Frontal cortex (tissue), 4 donors: ENCODE data around the gene ATRNL1. TPM values are rescaled to one million over a fixed set of nuclear protein-coding genes. Genes with fewer than 3 reads are reported as not detected.
"Not testable (repeated sequence)": the region's sequence is repeated elsewhere in the genome, so short reads cannot be mapped to it uniquely, and the experiment has no call there.

Experiments
- DNase-seq, 2 donors: peaks; one replicate each; pipeline ENCODE4 v3.0.0; 2012; ENCODE audit warnings: low spot score in 2 of 2
- FAIRE-seq: peaks from 2 replicates; lab custom pipeline; 2012; peaks lifted over from hg19 to GRCh38; lab: Jason Lieb, UNC
- total RNA-seq: library from RNA; depleted of rRNA; stranded (reverse); fragments of >200 nt; gene quantifications from one replicate; pipeline ENCODE4 v1.2.3, GENCODE V29; 2014
- donor health status: control.
- donor health status: control.
- donor health status: control.

ATRNL1 gene
- total RNA-seq, 1 donor from 2014 or later: 909 TPM

DNA sequence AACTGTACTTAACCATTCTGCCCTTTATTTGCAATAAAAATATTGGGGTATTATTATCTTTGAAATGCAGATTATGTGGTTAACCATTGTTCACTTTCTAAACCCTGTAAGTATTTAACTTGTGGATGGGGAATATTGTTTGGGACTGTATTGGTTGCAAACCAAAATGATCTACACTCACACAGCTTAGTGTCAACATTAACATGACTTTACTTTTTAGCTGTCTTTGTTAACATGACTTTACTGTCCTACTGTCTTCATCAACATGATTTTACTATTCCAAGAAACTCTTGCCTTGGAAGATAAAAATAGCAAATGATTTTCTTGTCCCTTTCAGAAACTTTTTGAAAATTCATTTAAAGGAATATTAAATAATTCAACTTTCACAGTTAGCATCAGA is 708.3 kb downstream of the ATRNL1 start:
- no peak for FAIRE-seq
- no peak for DNase-seq

DNA sequence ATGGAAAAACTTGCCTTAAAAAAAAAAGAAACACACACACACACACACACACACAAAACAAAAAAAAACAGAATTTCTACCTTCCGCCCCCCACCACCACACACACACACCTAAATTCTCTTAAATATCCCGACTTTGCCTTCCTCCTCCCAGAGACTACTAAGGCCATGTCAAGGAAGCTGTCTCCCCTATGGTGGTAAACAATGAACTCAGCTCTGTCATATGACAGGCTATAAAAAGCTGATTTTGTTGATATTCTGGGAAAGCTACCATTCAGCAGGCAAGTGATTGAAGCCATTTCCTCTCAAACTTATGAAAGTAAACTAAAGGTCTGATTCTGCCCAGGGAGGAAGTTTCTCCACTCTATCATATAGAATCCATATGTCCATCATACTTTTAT is 708.8 kb downstream of the ATRNL1 start:
- FAIRE-seq (no peak), DNase-seq (no peak)

DNA sequence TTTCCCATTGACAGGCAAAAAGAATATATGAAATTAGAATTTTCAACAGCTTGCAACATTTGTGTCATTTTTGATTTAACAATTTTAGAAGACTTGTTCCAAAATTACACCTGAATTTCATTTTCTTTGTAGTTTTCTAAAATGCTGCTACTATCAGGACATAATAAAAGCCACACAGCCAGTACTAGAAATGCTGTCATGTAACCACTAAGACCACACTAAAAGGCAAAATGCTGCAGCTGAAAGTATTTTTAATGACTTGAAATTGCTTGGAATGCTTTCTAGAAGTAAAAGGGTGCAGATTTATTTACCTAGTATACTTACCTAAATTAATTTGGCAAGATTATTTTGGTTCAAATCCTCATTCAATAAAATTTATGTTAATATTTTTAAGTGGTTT is 709.7 kb downstream of the ATRNL1 start:
- FAIRE-seq (no peak), DNase-seq (no peak)

DNA sequence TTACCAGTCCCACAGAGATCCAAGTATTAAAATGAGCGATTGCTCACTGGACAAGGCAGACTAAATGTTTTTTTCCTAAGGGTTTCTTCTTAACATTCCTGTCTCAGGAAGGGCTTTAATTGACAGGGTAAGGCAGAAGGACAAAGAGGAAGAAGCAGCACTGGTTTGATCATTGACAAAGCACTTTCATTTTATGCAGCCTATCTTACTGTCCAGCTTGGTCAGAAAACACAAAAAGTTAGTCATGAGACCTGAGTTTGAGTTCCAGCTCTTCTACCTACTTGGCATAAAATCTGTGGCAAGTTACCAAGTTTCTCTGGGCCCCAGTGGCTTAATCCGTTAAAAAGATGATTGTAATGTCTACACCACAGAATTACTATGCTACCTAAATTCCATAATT is 721.4 kb downstream of the ATRNL1 start:
- FAIRE-seq (no peak), DNase-seq (no peak)

DNA sequence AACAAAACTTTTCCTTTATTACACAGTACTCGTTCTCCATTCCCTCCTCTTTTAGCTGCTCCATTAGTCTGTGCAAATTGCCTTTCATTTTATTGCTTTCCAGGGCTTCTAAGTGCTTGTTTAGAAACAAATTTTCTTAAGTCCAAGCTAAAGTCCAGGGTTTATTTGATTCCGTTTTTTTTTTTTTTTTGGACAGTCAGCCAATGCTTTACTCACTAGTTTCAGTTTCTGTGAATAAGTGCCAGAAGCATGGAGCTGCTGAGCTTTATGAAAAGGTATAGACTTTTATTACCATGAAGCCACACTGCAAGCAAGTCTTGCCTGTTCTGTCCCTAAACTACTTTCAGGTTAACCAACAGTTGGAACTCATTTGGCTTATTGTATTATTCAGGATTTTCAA is 724.8 kb downstream of the ATRNL1 start:
- DNase-seq (no peak), FAIRE-seq (no peak)

- FAIRE-seq (no peak), DNase-seq (no peak)
These were observed 733.2 kb downstream of the ATRNL1 start for GRCh38 chr10:115826396-115826795.

- no peak for DNase-seq
- no peak for FAIRE-seq
These were observed 734.3 kb downstream of the ATRNL1 start for GRCh38 chr10:115827231-115828009.

GRCh38 chr10:115828182-115828581 is 735.0 kb downstream of the ATRNL1 start:
- not testable (repeated sequence) for FAIRE-seq, DNase-seq

DNA sequence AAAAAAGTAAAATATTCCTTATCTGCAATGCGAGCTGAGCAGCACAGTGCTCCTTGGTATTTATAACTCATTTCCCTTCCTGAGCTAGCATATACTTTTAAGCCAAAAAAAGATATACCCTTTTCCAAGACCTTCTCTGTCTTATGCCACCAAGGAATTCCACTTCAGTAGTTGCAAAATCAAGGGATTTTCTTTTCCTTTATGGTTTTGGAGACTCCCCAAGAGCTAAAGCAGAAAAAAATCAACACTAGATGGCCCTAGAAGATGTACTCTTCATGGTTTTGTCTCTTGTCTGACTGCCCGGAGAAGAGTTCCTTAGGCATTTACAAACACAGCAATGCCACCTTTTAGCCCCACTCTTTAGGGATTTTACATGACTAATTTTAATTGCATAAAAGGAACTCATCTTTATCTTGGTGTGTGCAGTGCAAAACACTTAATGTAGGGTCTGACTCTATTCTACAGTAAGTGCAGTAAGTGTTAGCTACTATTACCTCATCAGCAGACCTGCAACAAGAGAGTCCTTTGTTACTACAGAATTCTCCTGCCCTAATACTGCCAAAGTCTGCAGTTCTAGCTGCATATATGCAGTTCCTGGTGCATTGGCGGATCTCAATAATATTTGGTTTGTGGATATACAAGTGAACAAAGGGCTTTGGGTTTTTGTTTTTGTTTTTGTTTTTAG is 736.5 kb downstream of the ATRNL1 start:
- FAIRE-seq: no peak

GRCh38 chr10:115830265-115830970 is 737.3 kb downstream of the ATRNL1 start:
- DNase-seq: no peak
- FAIRE-seq: no peak

More for the DNA sequence above, 736.5 kb downstream of the ATRNL1 start:
- DNase-seq: peak in 1 of 2 donors; percentile 5

GRCh38 chr10:115831016-115831415 is 737.9 kb downstream of the ATRNL1 start:
- FAIRE-seq: no peak
- no peak for DNase-seq

DNA sequence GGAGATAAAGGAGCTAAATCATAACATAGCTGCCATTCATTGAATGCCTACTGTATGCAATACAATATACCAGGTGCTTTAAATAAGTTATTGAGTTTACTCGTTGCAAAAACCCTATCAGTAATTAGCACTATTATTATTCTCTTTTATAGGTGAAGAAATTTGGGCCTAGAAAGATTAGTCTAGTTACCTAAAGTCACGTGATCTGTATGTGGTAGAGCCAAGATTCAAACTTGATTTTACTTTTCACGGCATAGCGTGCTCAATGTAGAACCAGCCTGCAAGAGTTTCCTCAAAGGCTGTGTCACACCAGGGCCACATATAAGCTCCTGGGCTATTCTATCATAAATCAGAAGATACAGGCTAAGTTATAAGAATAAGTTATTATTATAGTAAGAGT is 740.0 kb downstream of the ATRNL1 start:
- DNase-seq (no peak), FAIRE-seq (no peak)

DNA sequence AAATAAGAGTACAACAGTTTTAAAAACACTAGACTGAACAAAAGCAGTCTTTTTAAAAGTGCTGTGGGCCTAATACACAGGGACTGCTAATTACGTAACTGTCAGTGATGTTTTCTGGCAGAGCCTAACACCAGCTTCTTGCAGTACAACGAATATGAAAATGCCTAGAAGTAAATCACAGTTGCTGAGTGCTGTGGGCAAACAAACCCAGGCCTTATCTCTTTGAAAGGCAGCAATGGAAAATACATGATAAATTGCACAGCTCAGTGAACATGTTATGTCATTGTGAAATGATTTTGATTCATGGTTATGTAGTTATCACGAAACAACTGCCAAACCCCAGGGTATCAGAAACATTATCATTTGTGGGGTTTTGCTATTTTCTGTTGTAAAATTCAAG is 751.4 kb downstream of the ATRNL1 start:
- no peak for DNase-seq
- no peak for FAIRE-seq

DNA sequence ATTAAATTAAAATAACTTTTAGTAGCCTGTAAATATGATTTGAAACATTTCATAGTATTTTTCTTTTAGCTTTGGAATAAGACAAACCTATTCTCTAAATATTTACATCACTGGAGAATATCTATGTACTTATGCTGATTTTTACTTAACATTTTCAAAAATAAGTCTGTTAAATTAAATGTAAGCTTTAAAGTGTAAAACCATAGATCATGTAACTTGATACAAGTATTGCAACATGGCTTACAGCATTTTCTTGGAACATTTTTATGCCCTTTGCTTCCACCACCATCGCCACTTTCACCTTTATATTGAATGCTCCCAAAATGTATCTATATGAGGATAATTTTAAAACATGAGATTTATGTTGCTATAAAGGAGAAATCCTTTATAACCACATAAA is 752.8 kb downstream of the ATRNL1 start:
- no peak for FAIRE-seq
- no peak for DNase-seq

DNA sequence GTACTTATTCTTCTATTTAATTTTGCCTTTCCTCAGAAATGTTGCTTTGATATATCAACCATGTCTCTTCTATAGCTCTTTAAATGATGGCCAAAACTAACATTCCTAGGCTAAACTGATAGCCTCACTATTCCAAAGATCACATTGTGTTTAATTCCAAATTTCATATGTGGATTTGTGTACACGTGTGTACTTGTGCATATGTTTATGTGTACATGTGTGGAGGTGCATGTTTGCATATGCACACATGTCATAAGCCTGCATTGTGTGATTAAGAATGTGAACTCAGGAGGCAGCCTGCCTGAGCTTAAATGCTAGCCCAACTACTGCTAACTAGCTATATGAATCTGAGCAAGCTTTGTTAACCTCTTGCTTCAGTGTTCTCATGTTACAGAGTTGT is 753.4 kb downstream of the ATRNL1 start:
- DNase-seq (no peak), FAIRE-seq (no peak)

GRCh38 chr10:115849197-115849596 is 756.0 kb downstream of the ATRNL1 start:
- FAIRE-seq (no peak), DNase-seq (no peak)

GRCh38 chr10:115850666-115851065 is 757.5 kb downstream of the ATRNL1 start:
- DNase-seq (no peak), FAIRE-seq (no peak)

GRCh38 chr10:115851695-115852094 is 758.5 kb downstream of the ATRNL1 start:
- FAIRE-seq (no peak), DNase-seq (no peak)

DNA sequence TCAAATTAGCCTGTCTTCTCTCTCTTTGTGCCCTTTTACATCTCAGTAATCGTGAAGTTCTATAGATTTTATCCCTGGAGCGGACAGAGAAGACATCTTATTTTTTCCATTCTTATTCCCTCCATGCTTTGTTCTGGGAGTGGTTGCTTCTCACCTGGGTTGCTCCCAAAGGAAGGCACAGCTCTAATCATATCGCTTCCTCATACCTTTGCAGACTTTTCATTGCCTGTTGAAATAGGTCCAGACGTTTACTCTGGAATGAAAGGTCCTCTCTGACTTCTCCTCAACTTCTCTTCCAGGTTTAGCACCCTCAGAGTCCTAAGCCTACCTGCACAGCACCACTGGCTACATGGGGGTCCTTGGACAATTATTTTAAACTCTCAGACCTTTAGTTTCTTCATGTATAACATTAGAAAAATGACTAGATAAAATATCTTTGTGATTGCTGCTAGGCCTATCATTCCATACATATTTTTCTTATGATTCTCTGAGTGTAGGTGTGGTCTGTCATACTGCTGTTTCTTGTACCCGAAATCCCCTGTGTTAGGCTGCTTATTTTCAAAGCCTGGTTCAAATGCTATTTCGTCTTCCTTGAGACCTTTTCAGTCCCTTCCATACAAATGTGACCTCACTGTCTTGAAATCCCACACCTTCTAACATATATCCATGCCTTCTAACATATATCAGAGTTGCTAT is 761.7 kb downstream of the ATRNL1 start:
- FAIRE-seq (no peak), DNase-seq (no peak)

DNA sequence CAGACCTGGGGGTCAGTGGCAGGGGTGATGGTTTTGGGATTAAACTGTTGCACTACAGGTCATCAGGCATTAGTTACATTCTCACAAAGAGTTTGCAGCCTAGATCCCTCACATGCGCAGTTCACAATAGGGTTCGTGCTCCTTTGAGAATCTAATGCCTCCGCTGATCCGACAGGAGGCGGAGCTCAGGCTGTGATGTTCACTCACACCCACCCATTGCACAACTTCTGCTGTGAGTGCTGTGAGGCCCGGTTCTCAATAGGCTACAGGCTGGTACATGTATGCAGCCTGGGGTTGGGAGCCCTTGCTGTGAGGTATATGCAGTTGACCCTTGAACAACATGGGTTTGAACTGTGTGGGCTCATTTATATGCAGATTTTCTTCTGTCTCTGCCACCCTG is 763.4 kb downstream of the ATRNL1 start:
- DNase-seq (no peak), FAIRE-seq (no peak)
